Measurements from ENCODE around the gene MED31.

The MED31 gene

GRCh38 chr17:6636616-6637457 is 14.6 kb downstream of the MED31 start:
- TF ChIP-seq ZNF274 (IDR thresholded peaks at IDR 0.05; ENCODE audit: low read depth, low read length): no peak
- H3K4me3 ChIP-seq (ENCODE audit: low read length): no peak overlapping the region

- TF ChIP-seq ZNF274 (IDR thresholded peaks at IDR 0.05; ENCODE audit: low read depth, low read length): no peak
Observed at GRCh38 chr17:6636105-6636504, 15.3 kb downstream of the MED31 start.

GRCh38 chr17:6633263-6633662 is 18.1 kb downstream of the MED31 start:
- H3K4me3 ChIP-seq (ENCODE audit: low read length): no peak overlapping the region
- TF ChIP-seq ZNF274 (IDR thresholded peaks at IDR 0.05; ENCODE audit: low read depth, low read length): no peak

More at GRCh38 chr17:6636105-6636504, 15.3 kb downstream of the MED31 start:
- no peak overlapping the region for H3K4me3 ChIP-seq (ENCODE audit: low read length)

GRCh38 chr17:6632530-6632929 is 18.9 kb downstream of the MED31 start:
- no peak for TF ChIP-seq ZNF274 (IDR thresholded peaks at IDR 0.05; ENCODE audit: low read depth, low read length)

GRCh38 chr17:6630390-6630789 is 21.0 kb downstream of the MED31 start:
- H3K4me3 ChIP-seq (ENCODE audit: low read length): no peak overlapping the region
- no peak for TF ChIP-seq ZNF274 (IDR thresholded peaks at IDR 0.05; ENCODE audit: low read depth, low read length)

More at GRCh38 chr17:6632530-6632929, 18.9 kb downstream of the MED31 start:
- no peak overlapping the region for H3K4me3 ChIP-seq (ENCODE audit: low read length)

GRCh38 chr17:6627019-6627418 is 24.4 kb downstream of the MED31 start:
- TF ChIP-seq ZNF274 (IDR thresholded peaks at IDR 0.05; ENCODE audit: low read depth, low read length): no peak
- no peak overlapping the region for H3K4me3 ChIP-seq (ENCODE audit: low read length)

- H3K4me3 ChIP-seq (ENCODE audit: low read length): no peak overlapping the region
Observed at GRCh38 chr17:6626616-6627015, 24.8 kb downstream of the MED31 start.

GRCh38 chr17:6623941-6624340 is 27.5 kb downstream of the MED31 start:
- no peak overlapping the region for H3K4me3 ChIP-seq (ENCODE audit: low read length)
- no peak for TF ChIP-seq ZNF274 (IDR thresholded peaks at IDR 0.05; ENCODE audit: low read depth, low read length)

More at GRCh38 chr17:6626616-6627015, 24.8 kb downstream of the MED31 start:
- no peak for TF ChIP-seq ZNF274 (IDR thresholded peaks at IDR 0.05; ENCODE audit: low read depth, low read length)

GRCh38 chr17:6611231-6611630 is 40.2 kb downstream of the MED31 start:
- TF ChIP-seq ZNF274 (IDR thresholded peaks at IDR 0.05; ENCODE audit: low read depth, low read length): no peak
- H3K4me3 ChIP-seq (ENCODE audit: low read length): no peak overlapping the region

- H3K4me3 ChIP-seq (ENCODE audit: low read length): no peak overlapping the region
- TF ChIP-seq ZNF274 (IDR thresholded peaks at IDR 0.05; ENCODE audit: low read depth, low read length): no peak
Observed at GRCh38 chr17:6610011-6610410, 41.4 kb downstream of the MED31 start.

- TF ChIP-seq ZNF274 (IDR thresholded peaks at IDR 0.05; ENCODE audit: low read depth, low read length): no peak
Observed at GRCh38 chr17:6608321-6608720, 43.1 kb downstream of the MED31 start.

GRCh38 chr17:6605142-6605541 is 46.3 kb downstream of the MED31 start:
- no peak for TF ChIP-seq ZNF274 (IDR thresholded peaks at IDR 0.05; ENCODE audit: low read depth, low read length)

More at GRCh38 chr17:6608321-6608720, 43.1 kb downstream of the MED31 start:
- no peak overlapping the region for H3K4me3 ChIP-seq (ENCODE audit: low read length)

GRCh38 chr17:6603744-6604325 is 47.6 kb downstream of the MED31 start:
- no peak for TF ChIP-seq ZNF274 (IDR thresholded peaks at IDR 0.05; ENCODE audit: low read depth, low read length)
- H3K4me3 ChIP-seq (ENCODE audit: low read length): no peak overlapping the region

More at GRCh38 chr17:6605142-6605541, 46.3 kb downstream of the MED31 start:
- no peak overlapping the region for H3K4me3 ChIP-seq (ENCODE audit: low read length)

GRCh38 chr17:6602141-6602540 is 49.3 kb downstream of the MED31 start:
- TF ChIP-seq ZNF274 (IDR thresholded peaks at IDR 0.05; ENCODE audit: low read depth, low read length): no peak
- no peak overlapping the region for H3K4me3 ChIP-seq (ENCODE audit: low read length)

- no peak for TF ChIP-seq ZNF274 (IDR thresholded peaks at IDR 0.05; ENCODE audit: low read depth, low read length)
- H3K4me3 ChIP-seq (ENCODE audit: low read length): no peak overlapping the region
Observed at GRCh38 chr17:6599364-6599763, 52.0 kb downstream of the MED31 start.
